ENCODE measurements around the gene EFNA5.
"Not testable (repeated sequence)": the region's sequence is repeated elsewhere in the genome, so short reads cannot be mapped to it uniquely, and the experiment has no call there.

EFNA5 gene

GRCh38 chr5:107457881-107458280, 212.9 kb downstream of the EFNA5 start:
- no peak for DNase-seq (ENCODE audit: low spot score)

GRCh38 chr5:107457138-107457537, 213.6 kb downstream of the EFNA5 start:
- no peak for DNase-seq (ENCODE audit: low spot score)

- no peak for DNase-seq (ENCODE audit: low spot score)
Observed at GRCh38 chr5:107456281-107456715, 214.4 kb downstream of the EFNA5 start.

- DNase-seq (ENCODE audit: low spot score): no peak
Observed at GRCh38 chr5:107455111-107455544, 215.6 kb downstream of the EFNA5 start.

- DNase-seq (ENCODE audit: low spot score): not testable (repeated sequence)
Observed at GRCh38 chr5:107451827-107452226, 218.9 kb downstream of the EFNA5 start.

- DNase-seq (ENCODE audit: low spot score): no peak
Observed at GRCh38 chr5:107451028-107451427, 219.7 kb downstream of the EFNA5 start.

GRCh38 chr5:107450531-107450930, 220.2 kb downstream of the EFNA5 start:
- no peak for DNase-seq (ENCODE audit: low spot score)

- DNase-seq (ENCODE audit: low spot score): no peak
Observed at GRCh38 chr5:107449369-107449768, 221.4 kb downstream of the EFNA5 start.

- DNase-seq (ENCODE audit: low spot score): no peak
Observed at GRCh38 chr5:107447587-107447986, 223.2 kb downstream of the EFNA5 start.

GRCh38 chr5:107446972-107447371, 223.8 kb downstream of the EFNA5 start:
- DNase-seq (ENCODE audit: low spot score): no peak

GRCh38 chr5:107444300-107444699, 226.4 kb downstream of the EFNA5 start:
- DNase-seq (ENCODE audit: low spot score): no peak

GRCh38 chr5:107443897-107444296, 226.8 kb downstream of the EFNA5 start:
- DNase-seq (ENCODE audit: low spot score): no peak

- DNase-seq (ENCODE audit: low spot score): no peak
Observed at GRCh38 chr5:107442452-107442851, 228.3 kb downstream of the EFNA5 start.

GRCh38 chr5:107439832-107440231, 230.9 kb downstream of the EFNA5 start:
- no peak for DNase-seq (ENCODE audit: low spot score)

GRCh38 chr5:107437986-107438510, 232.7 kb downstream of the EFNA5 start:
- no peak for DNase-seq (ENCODE audit: low spot score)

GRCh38 chr5:107437154-107437553, 233.6 kb downstream of the EFNA5 start:
- DNase-seq (ENCODE audit: low spot score): no peak

- DNase-seq (ENCODE audit: low spot score): no peak
Observed at GRCh38 chr5:107436201-107436600, 234.5 kb downstream of the EFNA5 start.

GRCh38 chr5:107435061-107435460, 235.7 kb downstream of the EFNA5 start:
- no peak for DNase-seq (ENCODE audit: low spot score)

- not testable (repeated sequence) for DNase-seq (ENCODE audit: low spot score)
Observed at GRCh38 chr5:107433646-107434045, 237.1 kb downstream of the EFNA5 start.

- no peak for DNase-seq (ENCODE audit: low spot score)
Observed at GRCh38 chr5:107431998-107432397, 238.7 kb downstream of the EFNA5 start.

GRCh38 chr5:107431536-107431935, 239.2 kb downstream of the EFNA5 start:
- no peak for DNase-seq (ENCODE audit: low spot score)

- no peak for DNase-seq (ENCODE audit: low spot score)
Observed at GRCh38 chr5:107430071-107430625, 240.6 kb downstream of the EFNA5 start.

- no peak for DNase-seq (ENCODE audit: low spot score)
Observed at GRCh38 chr5:107428303-107428813, 242.4 kb downstream of the EFNA5 start.

- no peak for DNase-seq (ENCODE audit: low spot score)
Observed at GRCh38 chr5:107426872-107427271, 243.9 kb downstream of the EFNA5 start.
